Measurements from ENCODE around the gene CPD. TPM values are rescaled to one million over a fixed set of nuclear protein-coding genes. Genes with fewer than 3 reads are reported as not detected.

CPD gene
- total and polyA plus RNA-seq, 2 of the 13 experiments (the other 11 are each of a cell fraction or from before 2014, with no cell fraction given) = 46.1 to 72.3 TPM

DNA sequence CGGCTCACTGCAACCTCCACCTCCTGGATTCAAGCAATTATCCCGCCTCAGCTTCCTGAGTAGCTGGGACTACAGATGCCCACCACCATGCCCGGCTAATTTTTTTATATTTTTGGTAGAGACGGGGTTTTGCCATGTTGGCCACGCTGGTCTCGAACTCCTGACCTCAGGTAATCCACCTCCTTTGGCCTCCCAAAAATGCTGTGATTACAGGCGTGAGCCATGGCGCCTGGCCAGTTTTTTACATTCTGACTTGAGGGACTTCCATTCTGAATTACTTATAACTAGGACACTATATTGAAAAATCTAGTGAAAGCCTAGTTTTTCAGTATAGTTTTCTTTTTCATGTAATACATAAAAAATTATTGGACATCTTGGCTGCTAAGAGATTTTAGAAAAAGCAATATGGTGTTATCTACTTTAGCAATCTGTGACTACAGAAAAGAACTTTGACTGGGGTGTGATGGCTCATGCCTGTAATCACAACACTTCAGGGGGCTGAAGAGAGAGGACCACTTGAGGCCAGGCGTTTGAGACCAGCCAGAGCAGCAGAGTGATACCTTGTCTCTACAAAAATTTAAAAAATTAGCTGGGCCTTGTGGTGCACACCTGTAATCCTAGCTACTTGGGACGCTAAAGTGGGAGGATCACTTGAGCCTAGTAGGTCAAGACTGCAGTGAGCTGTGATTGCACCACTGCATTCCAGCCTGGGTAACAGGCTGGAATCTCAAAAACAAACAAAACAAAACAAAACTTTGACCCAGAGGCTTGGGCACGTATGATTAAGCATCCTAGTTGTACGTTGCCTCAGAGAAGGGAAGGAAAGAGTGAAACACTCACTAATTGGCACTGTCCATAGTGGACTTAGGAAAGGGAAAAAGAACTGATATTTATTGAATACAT, 71.6 kb downstream of the CPD start (continued):
- TF ChIP-seq, protein P1, sequence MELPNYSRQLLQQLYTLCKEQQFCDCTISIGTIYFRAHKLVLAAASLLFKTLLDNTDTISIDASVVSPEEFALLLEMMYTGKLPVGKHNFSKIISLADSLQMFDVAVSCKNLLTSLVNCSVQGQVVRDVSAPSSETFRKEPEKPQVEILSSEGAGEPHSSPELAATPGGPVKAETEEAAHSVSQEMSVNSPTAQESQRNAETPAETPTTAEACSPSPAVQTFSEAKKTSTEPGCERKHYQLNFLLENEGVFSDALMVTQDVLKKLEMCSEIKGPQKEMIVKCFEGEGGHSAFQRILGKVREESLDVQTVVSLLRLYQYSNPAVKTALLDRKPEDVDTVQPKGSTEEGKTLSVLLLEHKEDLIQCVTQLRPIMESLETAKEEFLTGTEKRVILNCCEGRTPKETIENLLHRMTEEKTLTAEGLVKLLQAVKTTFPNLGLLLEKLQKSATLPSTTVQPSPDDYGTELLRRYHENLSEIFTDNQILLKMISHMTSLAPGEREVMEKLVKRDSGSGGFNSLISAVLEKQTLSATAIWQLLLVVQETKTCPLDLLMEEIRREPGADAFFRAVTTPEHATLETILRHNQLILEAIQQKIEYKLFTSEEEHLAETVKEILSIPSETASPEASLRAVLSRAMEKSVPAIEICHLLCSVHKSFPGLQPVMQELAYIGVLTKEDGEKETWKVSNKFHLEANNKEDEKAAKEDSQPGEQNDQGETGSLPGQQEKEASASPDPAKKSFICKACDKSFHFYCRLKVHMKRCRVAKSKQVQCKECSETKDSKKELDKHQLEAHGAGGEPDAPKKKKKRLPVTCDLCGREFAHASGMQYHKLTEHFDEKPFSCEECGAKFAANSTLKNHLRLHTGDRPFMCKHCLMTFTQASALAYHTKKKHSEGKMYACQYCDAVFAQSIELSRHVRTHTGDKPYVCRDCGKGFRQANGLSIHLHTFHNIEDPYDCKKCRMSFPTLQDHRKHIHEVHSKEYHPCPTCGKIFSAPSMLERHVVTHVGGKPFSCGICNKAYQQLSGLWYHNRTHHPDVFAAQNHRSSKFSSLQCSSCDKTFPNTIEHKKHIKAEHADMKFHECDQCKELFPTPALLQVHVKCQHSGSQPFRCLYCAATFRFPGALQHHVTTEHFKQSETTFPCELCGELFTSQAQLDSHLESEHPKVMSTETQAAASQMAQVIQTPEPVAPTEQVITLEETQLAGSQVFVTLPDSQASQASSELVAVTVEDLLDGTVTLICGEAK (IDR thresholded peaks at IDR 0.05) = no peak
- TF ChIP-seq, protein P1 (CRISPR knock-in tag; IDR thresholded peaks at IDR 0.05) = no peak
- TF ChIP-seq ZNF850 (CRISPR knock-in tag; conservative IDR thresholded peaks at IDR 0.05) = no peak
- TF ChIP-seq FOXA1 (IDR thresholded peaks at IDR 0.05) = 0 out of 2 replicates have a peak, but pooled peaks have one; percentile 23
- peak; percentile 83 for TF ChIP-seq FOXA1 (CRISPR knock-in tag; IDR thresholded peaks at IDR 0.05)
- peak; percentile 96 for TF ChIP-seq SALL1 (CRISPR knock-in tag; IDR thresholded peaks at IDR 0.05)
- TF ChIP-seq, protein P2, sequence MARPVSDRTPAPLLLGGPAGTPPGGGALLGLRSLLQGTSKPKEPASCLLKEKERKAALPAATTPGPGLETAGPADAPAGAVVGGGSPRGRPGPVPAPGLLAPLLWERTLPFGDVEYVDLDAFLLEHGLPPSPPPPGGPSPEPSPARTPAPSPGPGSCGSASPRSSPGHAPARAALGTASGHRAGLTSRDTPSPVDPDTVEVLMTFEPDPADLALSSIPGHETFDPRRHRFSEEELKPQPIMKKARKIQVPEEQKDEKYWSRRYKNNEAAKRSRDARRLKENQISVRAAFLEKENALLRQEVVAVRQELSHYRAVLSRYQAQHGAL (CRISPR knock-in tag; IDR thresholded peaks at IDR 0.05; ENCODE audit: not compliant biosample characterization) = no peak
- no peak for TF ChIP-seq RFX3 (CRISPR knock-in tag; IDR thresholded peaks at IDR 0.05)
- peak; percentile 97 for TF ChIP-seq MIXL1 (CRISPR knock-in tag; IDR thresholded peaks at IDR 0.05)
- 0 out of 2 replicates have a peak, but pooled peaks have one; percentile 40 for TF ChIP-seq NFKBIZ (CRISPR knock-in tag; IDR thresholded peaks at IDR 0.05)
- TF ChIP-seq ZFP1 (CRISPR knock-in tag; IDR thresholded peaks at IDR 0.05) = peak; percentile 77
- no peak for TF ChIP-seq ATRX (CRISPR knock-in tag; IDR thresholded peaks at IDR 0.05; ENCODE audit: borderline replicate concordance)
- TF ChIP-seq NFIB (CRISPR knock-in tag; IDR thresholded peaks at IDR 0.05; ENCODE audit: borderline replicate concordance) = no peak
- TF ChIP-seq, protein P3, sequence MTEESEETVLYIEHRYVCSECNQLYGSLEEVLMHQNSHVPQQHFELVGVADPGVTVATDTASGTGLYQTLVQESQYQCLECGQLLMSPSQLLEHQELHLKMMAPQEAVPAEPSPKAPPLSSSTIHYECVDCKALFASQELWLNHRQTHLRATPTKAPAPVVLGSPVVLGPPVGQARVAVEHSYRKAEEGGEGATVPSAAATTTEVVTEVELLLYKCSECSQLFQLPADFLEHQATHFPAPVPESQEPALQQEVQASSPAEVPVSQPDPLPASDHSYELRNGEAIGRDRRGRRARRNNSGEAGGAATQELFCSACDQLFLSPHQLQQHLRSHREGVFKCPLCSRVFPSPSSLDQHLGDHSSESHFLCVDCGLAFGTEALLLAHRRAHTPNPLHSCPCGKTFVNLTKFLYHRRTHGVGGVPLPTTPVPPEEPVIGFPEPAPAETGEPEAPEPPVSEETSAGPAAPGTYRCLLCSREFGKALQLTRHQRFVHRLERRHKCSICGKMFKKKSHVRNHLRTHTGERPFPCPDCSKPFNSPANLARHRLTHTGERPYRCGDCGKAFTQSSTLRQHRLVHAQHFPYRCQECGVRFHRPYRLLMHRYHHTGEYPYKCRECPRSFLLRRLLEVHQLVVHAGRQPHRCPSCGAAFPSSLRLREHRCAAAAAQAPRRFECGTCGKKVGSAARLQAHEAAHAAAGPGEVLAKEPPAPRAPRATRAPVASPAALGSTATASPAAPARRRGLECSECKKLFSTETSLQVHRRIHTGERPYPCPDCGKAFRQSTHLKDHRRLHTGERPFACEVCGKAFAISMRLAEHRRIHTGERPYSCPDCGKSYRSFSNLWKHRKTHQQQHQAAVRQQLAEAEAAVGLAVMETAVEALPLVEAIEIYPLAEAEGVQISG (CRISPR knock-in tag; IDR thresholded peaks at IDR 0.05) = peak; percentile 79
- TF ChIP-seq NCOA1 (CRISPR knock-in tag; IDR thresholded peaks at IDR 0.05) = no peak
- TF ChIP-seq ATF7 (IDR thresholded peaks at IDR 0.05) = peak; percentile 43; the same call in 1 of the 2 replicates
- no peak for TF ChIP-seq ATF7 (CRISPR knock-in tag; IDR thresholded peaks at IDR 0.05)
